Ishikawa (cell line): Measurements from ENCODE around the gene RMDN2.

Source experiments
- CEBPB ChIP-seq: IDR thresholded peaks from 2 replicates; pipeline ENCODE4 v1.6.1; 2012
- CREB1 ChIP-seq: IDR thresholded peaks from 2 replicates; pipeline ENCODE4 v1.6.1; 2012; ENCODE audit warnings: low read depth
- EGR1 ChIP-seq: IDR thresholded peaks from 2 replicates; pipeline ENCODE4 v1.6.1; 2012
- EP300 ChIP-seq: IDR thresholded peaks from 2 replicates; pipeline ENCODE4 v1.6.1; 2012; ENCODE audit warnings: borderline replicate concordance
- FOXM1 ChIP-seq: IDR thresholded peaks from 2 replicates; pipeline ENCODE4 v1.6.1; 2012; ENCODE audit warnings: low read depth, borderline replicate concordance
- MAX ChIP-seq: IDR thresholded peaks from 2 replicates; pipeline ENCODE4 v1.6.1; 2012
- NFIC ChIP-seq: IDR thresholded peaks from 2 replicates; pipeline ENCODE4 v1.6.1; 2012
- RAD21 ChIP-seq: IDR thresholded peaks from 2 replicates; pipeline ENCODE4 v1.6.1; 2012; ENCODE audit warnings: low read depth
- REST ChIP-seq: IDR thresholded peaks from 2 replicates; pipeline ENCODE4 v1.6.1; 2012; ENCODE audit warnings: low read depth, mild to moderate bottlenecking
- TAF1 ChIP-seq: IDR thresholded peaks from 2 replicates; pipeline ENCODE4 v1.6.1; 2012; ENCODE audit warnings: low read depth, mild to moderate bottlenecking
- TEAD4 ChIP-seq: IDR thresholded peaks from 2 replicates; pipeline ENCODE4 v1.6.1; 2012
- YY1 ChIP-seq: IDR thresholded peaks from 2 replicates; pipeline ENCODE4 v1.6.1; 2012; ENCODE audit warnings: low read depth

DNA sequence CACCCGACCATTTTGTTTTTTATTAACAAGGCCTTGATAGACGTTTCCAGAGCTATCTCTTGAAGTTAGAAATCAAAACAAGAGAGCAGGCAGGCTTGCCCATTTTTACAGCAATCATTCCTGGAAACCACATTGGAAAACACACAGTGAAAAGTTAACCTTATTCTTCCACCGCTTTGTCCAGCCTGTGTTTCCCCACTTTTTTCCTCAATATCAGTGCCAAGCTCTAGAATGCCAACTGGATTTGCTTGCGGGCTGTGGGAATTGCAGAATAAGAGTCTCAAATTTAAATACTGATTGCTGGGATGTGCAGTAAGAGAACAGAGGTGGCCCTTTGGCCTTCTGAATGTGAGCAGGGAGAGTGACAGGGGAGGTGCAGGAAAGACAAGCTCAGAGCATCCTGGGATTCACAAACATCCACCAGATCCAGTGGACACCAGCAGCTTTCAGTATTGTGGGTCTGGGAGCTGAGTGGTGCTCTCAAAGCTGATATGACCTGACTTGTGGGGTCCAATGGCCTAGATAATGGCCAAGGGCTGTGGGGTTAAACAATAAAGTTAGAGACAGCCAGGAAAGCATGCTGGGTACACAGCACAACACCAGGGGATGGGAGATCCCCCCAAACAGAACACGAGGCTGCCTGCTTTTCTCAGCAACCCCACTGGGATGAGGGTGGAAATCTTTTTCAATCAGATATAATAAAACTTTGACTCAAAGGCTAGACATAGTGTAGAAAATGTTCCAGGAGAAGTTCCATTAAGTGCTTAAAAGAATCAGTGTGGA, 135.3 kb downstream of the RMDN2 start:
- no peak for TF ChIP-seq YY1
- no peak for TF ChIP-seq CREB1
- TF ChIP-seq RAD21, result no peak
- TF ChIP-seq MAX, result no peak
- no peak for TF ChIP-seq EP300
- TF ChIP-seq REST, result no peak
- TF ChIP-seq EGR1, result no peak
- TF ChIP-seq CEBPB, result no peak
- no peak for TF ChIP-seq TEAD4
- TF ChIP-seq TAF1, result no peak
- no peak for TF ChIP-seq NFIC
- TF ChIP-seq FOXM1, result no peak
